Thyroid gland (tissue), 4 donors: ENCODE results near the gene MARCHF11.

ENCODE experiments used
- POLR2A ChIP-seq, 2 donors: fragments of 450-650 bp; IDR thresholded peaks; one replicate each; pipeline ENCODE4 v1.6.1; 2017; ENCODE audit warnings: antibody characterized with exemption in 2 of 2, mild to moderate bottlenecking in 2 of 2, moderate library complexity in 1 of 2
- TF ChIP-seq, protein P1 (sequence below), 6 experiments: fragments of 200-600 bp in 3 of 6; fragments of 450-650 bp in 3 of 6; sonication (generic) in 3 of 6; IDR thresholded peaks; one replicate each; pipeline ENCODE4 v1.5.1; 2016 to 2019; ENCODE audit warnings: antibody characterized with exemption in 6 of 6, mild to moderate bottlenecking in 2 of 6, inconsistent platforms in 1 of 6, moderate library complexity in 1 of 6

GRCh38 chr5:16192311-16192710 lies 12.7 kb upstream of the MARCHF11 start:
- TF ChIP-seq POLR2A (IDR thresholded peaks at IDR 0.05), result no peak
- TF ChIP-seq, protein P1, sequence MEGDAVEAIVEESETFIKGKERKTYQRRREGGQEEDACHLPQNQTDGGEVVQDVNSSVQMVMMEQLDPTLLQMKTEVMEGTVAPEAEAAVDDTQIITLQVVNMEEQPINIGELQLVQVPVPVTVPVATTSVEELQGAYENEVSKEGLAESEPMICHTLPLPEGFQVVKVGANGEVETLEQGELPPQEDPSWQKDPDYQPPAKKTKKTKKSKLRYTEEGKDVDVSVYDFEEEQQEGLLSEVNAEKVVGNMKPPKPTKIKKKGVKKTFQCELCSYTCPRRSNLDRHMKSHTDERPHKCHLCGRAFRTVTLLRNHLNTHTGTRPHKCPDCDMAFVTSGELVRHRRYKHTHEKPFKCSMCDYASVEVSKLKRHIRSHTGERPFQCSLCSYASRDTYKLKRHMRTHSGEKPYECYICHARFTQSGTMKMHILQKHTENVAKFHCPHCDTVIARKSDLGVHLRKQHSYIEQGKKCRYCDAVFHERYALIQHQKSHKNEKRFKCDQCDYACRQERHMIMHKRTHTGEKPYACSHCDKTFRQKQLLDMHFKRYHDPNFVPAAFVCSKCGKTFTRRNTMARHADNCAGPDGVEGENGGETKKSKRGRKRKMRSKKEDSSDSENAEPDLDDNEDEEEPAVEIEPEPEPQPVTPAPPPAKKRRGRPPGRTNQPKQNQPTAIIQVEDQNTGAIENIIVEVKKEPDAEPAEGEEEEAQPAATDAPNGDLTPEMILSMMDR (IDR thresholded peaks at IDR 0.05), result no peak
